Breast epithelium (tissue), 4 donors: Measurements from ENCODE around the gene TANGO2. TPM values are rescaled to one million over a fixed set of nuclear protein-coding genes. Genes with fewer than 3 reads are reported as not detected.
A peak's percentile ranks its signal among the peaks of the same experiment; 100 is the strongest.

ENCODE experiments used
- DNase-seq, 2 donors: peaks; one replicate each; pipeline ENCODE4 v3.0.0-alpha.2; 2019; ENCODE audit warnings: low spot score in 2 of 2
- H3K27ac ChIP-seq, 2 donors: fragments of 200-600 bp; sonication (generic) in 1 of 2; one replicate each; pipeline ENCODE4 v1.5.1; 2016 to 2019; ENCODE audit warnings: mild to moderate bottlenecking in 1 of 2
- H3K27me3 ChIP-seq, 2 donors: fragments of 200-600 bp; sonication (generic) in 1 of 2; one replicate each; pipeline versions ENCODE4 v1.5.1 to v1.6.0; 2017 to 2019; ENCODE audit warnings: control low read depth in 1 of 2, mild to moderate bottlenecking in 1 of 2
- H3K36me3 ChIP-seq: fragments of 200-600 bp; one replicate; pipeline ENCODE4 v1.5.1; 2019
- H3K4me1 ChIP-seq, 2 donors: fragments of 200-600 bp; sonication (generic); one replicate each; pipeline ENCODE4 v1.5.1; 2016 to 2019; ENCODE audit warnings: control low read depth in 1 of 2
- H3K4me3 ChIP-seq, 3 donors: fragments of 200-600 bp; sonication (generic); 1 replicate in 2 of 3; 2 replicates in 1 of 3; pipeline ENCODE4 v1.5.1; 2016 to 2019; ENCODE audit warnings: mild to moderate bottlenecking in 3 of 3, moderate library complexity in 2 of 3
- H3K9me3 ChIP-seq, 2 donors: fragments of 200-600 bp; sonication (generic) in 1 of 2; one replicate each; pipeline ENCODE4 v1.5.1; 2016 to 2019; ENCODE audit warnings: control low read depth in 1 of 2
- CTCF ChIP-seq, 3 donors: fragments of 450-650 bp; IDR thresholded peaks; one replicate each; pipeline ENCODE4 v1.5.1; 2016 to 2017; ENCODE audit warnings: antibody characterized with exemption in 3 of 3, mild to moderate bottlenecking in 3 of 3, moderate library complexity in 3 of 3
- POLR2A ChIP-seq: fragments of 450-650 bp; IDR thresholded peaks from one replicate; pipeline ENCODE4 v1.6.1; 2016; ENCODE audit warnings: antibody characterized with exemption, mild to moderate bottlenecking, moderate library complexity
- POLR2AphosphoS5 ChIP-seq, 3 donors: sonication (generic); formaldehyde crosslinking; IDR thresholded peaks; one replicate each; pipeline ENCODE4 v1.6.1; 2017; ENCODE audit warnings: antibody characterized with exemption in 3 of 3
- intact Hi-C: fragments of 100-400 bp; cut with DNase I; formaldehyde crosslinking; loops from one replicate; pipeline ENCODE4 v1.15.1; 2023; ENCODE audit warnings: low total_unique reads
- total RNA-seq, 3 donors: library from RNA; depleted of rRNA; stranded (reverse); fragments of >200 nt; gene quantifications; one replicate each; pipeline ENCODE4 v1.1.0, GENCODE V29; 2016

TANGO2 gene
- total RNA-seq, 3 donors from 2014 or later, result 25.9 to 55.4 (median 33.4) TPM

GRCh38 chr22:20113551-20114310 is 92.8 kb downstream of the TANGO2 start:
- no peaks in the 10 kb centered on the region for H3K9me3 ChIP-seq
- intact Hi-C loops, result loop anchor here (5.0 kb wide), 1 partner anchor 381 kb away; no protein-coding TSS in a partner anchor
- DNase-seq, result no peak
- H3K4me3 ChIP-seq, result no peak overlapping the region
- H3K27ac ChIP-seq, result no peak overlapping the region
- no peaks in the 10 kb centered on the region for H3K27me3 ChIP-seq
- TF ChIP-seq POLR2AphosphoS5 (IDR thresholded peaks at IDR 0.05), result no peak
- no peak for TF ChIP-seq CTCF (IDR thresholded peaks at IDR 0.05)
- TF ChIP-seq POLR2A, result no peak
- peaks cover 5% of the 10 kb centered on the region for H3K36me3 ChIP-seq
- peaks cover 5 to 16% of the 10 kb centered on the region in 2 donors for H3K4me1 ChIP-seq

DNA sequence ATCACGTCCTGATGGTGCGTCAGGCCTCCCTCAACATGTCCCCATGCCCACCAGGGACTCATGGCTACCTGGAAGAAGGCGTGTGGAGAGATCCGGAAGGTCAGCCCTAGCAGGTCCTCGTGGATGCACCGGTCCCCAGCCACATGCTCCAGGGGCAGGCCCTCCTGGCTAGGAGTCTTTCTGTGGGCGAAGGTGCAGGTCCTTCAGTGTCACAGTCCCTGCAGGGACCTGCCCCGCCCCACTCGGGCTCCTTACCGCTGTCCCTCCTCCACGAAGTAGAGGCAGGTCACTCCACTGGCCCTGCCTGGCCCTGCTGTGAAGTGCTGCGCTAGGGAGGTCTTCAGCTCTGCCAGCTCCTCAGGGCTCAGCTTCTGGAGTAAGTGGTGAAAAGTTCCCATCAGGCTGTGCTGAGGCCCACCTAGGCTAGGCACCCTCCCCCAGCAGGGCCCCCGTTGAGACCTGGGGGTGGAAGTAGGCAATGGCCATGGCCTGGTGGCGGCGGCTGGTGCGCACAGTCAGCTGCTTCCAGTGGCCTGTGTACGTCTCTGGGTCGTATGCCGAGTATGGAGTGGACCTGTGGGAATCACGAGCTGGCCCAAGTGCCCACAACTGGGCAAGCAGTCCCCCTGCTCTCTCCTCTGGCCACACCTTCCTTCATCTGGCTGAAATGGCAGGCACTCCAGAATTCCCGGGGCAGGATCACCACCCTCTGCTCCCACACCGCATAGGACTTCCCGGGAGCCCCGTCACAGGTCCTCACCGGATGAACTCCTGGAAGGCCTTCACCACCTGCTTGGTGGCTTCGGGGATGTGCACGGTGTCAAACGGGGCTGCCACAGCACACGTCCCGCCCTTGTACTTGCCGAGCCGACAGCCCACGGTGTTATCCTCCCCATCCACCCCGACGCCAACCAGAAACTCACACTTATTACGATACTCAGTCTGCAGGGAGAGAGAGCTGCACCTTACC is 93.9 kb downstream of the TANGO2 start:
- Histone ChIP-seq H3K27ac (no peak overlapping the region), H3K36me3 (no peaks in the 10 kb centered on the region), H3K4me3 (peak overlapping the region in 1 of 3 donors; percentile 94), H3K27me3 (no peaks in the 10 kb centered on the region), H3K4me1 (peaks cover 5 to 21% of the 10 kb centered on the region in 2 donors), H3K9me3 (no peaks in the 10 kb centered on the region)
- TF ChIP-seq POLR2AphosphoS5 (IDR thresholded peaks at IDR 0.05) (no peak), CTCF (IDR thresholded peaks at IDR 0.05) (no peak), POLR2A (no peak)
- intact Hi-C loops, result loop anchor here (5.0 kb wide), 1 partner anchor 382 kb away; no protein-coding TSS in a partner anchor
- DNase-seq, result no peak

GRCh38 chr22:20115691-20116375 is 94.9 kb downstream of the TANGO2 start, which contains the start of gene RANBP1:
RANBP1 (plus strand) TSS chr22:20116104; CDS start chr22:20116185, 81 bp downstream.
- Histone ChIP-seq H3K36me3 (no peaks in the 10 kb centered on the region), H3K27ac (peak within 1 kb of the TSS; percentile 87 to 91), H3K27me3 (no peaks in the 10 kb centered on the region), H3K4me3 (peak within 1 kb of the TSS; percentile 70 to 94 (median 85)), H3K4me1 (peaks cover 5 to 21% of the 10 kb centered on the region in 2 donors), H3K9me3 (no peaks in the 10 kb centered on the region)
- no peak for TF ChIP-seq CTCF (IDR thresholded peaks at IDR 0.05)
- no peak for TF ChIP-seq POLR2AphosphoS5 (IDR thresholded peaks at IDR 0.05)
- no peak for TF ChIP-seq POLR2A
- intact Hi-C loops, result no loop called here
- DNase-seq, result no peak

GRCh38 chr22:20116376-20116950 is 95.6 kb downstream of the TANGO2 start:
- H3K36me3 ChIP-seq, result no peaks in the 10 kb centered on the region

More at GRCh38 chr22:20116376-20116950, 95.6 kb downstream of the TANGO2 start:
- no peak for DNase-seq
- Histone ChIP-seq H3K27ac (peak overlapping the region; percentile 87 to 91), H3K4me3 (peak overlapping the region; percentile 70 to 94 (median 85)), H3K9me3 (no peaks in the 10 kb centered on the region), H3K27me3 (no peaks in the 10 kb centered on the region), H3K4me1 (peaks cover 5 to 21% of the 10 kb centered on the region in 2 donors)
- intact Hi-C loops, result no loop called here
- no peak for TF ChIP-seq POLR2A
- TF ChIP-seq CTCF (IDR thresholded peaks at IDR 0.05), result no peak
- no peak for TF ChIP-seq POLR2AphosphoS5 (IDR thresholded peaks at IDR 0.05)

Other genes with a start within 250 kb of the TANGO2 start
- 1 to 10 TPM; 5.6 to 8.2 (median 6.3) TPM for gene GNB1L, start 166.2 kb upstream of the TANGO2 start, total RNA-seq
- 10 to 100 TPM in 2 of 3 donors, 1 to 10 TPM in 1; 6.7 to 21.5 (median 14.1) TPM for gene RTL10, start 166.2 kb upstream of the TANGO2 start, total RNA-seq
- 100 to 1,000 TPM; 136 to 198 (median 196) TPM for gene COMT, start 79.3 kb upstream of the TANGO2 start, total RNA-seq
- 10 to 100 TPM; 13.8 to 22.8 (median 20.6) TPM for gene TXNRD2, start 79.3 kb upstream of the TANGO2 start, total RNA-seq
- gene ARVCF, start 4.3 kb upstream of the TANGO2 start, total RNA-seq, result 10 to 100 TPM; 13.0 to 51.2 (median 44.2) TPM
- gene DGCR8, start 59.1 kb downstream of the TANGO2 start, total RNA-seq, result 10 to 100 TPM; 18.4 to 34.7 (median 29.0) TPM
- gene RANBP1, start 95.0 kb downstream of the TANGO2 start, total RNA-seq, result 100 to 1,000 TPM; 131 to 202 (median 146) TPM
- gene TRMT2A, start 96.1 kb downstream of the TANGO2 start, total RNA-seq, result 10 to 100 TPM; 49.8 to 72.4 (median 51.1) TPM
- gene ZDHHC8, start 110.7 kb downstream of the TANGO2 start, total RNA-seq, result 10 to 100 TPM; 10.2 to 14.1 (median 11.2) TPM
- gene CCDC188, start 129.9 kb downstream of the TANGO2 start, total RNA-seq, result under 1 TPM in 1 of 3 donors, not detected in 2; 0.66 TPM
- gene RTN4R, start 247.2 kb downstream of the TANGO2 start, total RNA-seq, result 1 to 10 TPM in 2 of 3 donors, under 1 TPM in 1; 0.48 to 2.0 (median 1.9) TPM